Endothelial cell (in vitro differentiated cells): ENCODE data around the gene PUDP. TPM values are rescaled to one million over a fixed set of nuclear protein-coding genes. Genes with fewer than 3 reads are reported as not detected.

ENCODE experiments used
- DNase-seq: peaks from one replicate; pipeline ENCODE4 v3.0.0; 2021; ENCODE audit warnings: low spot score
- H3K27ac Mint-ChIP-seq: one replicate; pipeline ENCODE4 v1.8.0; 2021; ENCODE audit warnings: mixed read lengths, inconsistent platforms; ENCODE audit not compliant: unreplicated experiment
- H3K27me3 Mint-ChIP-seq: one replicate; pipeline ENCODE4 v1.8.0; 2021; ENCODE audit warnings: mild to moderate bottlenecking, moderate library complexity, mixed read lengths, inconsistent platforms; ENCODE audit not compliant: unreplicated experiment
- H3K36me3 Mint-ChIP-seq: one replicate; pipeline ENCODE4 v1.8.0; 2021; ENCODE audit warnings: mild to moderate bottlenecking, low read depth, mixed read lengths, inconsistent platforms; ENCODE audit not compliant: unreplicated experiment
- H3K4me1 Mint-ChIP-seq: one replicate; pipeline ENCODE4 v1.8.0; 2021; ENCODE audit warnings: mild to moderate bottlenecking, mixed read lengths, inconsistent platforms; ENCODE audit not compliant: unreplicated experiment
- H3K4me3 Mint-ChIP-seq: one replicate; pipeline ENCODE4 v1.8.0; 2021; ENCODE audit warnings: mild to moderate bottlenecking, mixed read lengths, inconsistent platforms; ENCODE audit not compliant: unreplicated experiment
- H3K9me3 Mint-ChIP-seq: one replicate; pipeline ENCODE4 v1.8.0; 2021; ENCODE audit warnings: mixed read lengths, inconsistent platforms; ENCODE audit not compliant: unreplicated experiment
- CTCF ChIP-seq: fragments of 200-600 bp; sonication (generic); IDR thresholded peaks from one replicate; pipeline ENCODE4 v1.5.0; 2021; ENCODE audit warnings: antibody characterized with exemption; ENCODE audit not compliant: unreplicated experiment
- total RNA-seq: library from RNA; stranded (reverse); fragmentation: NEBNext Ultra II Directional; extraction: Animal tissue kit (Norgen Biotek cat#: 25700); gene quantifications from one replicate; pipeline ENCODE4 v1.2.1, GENCODE V29; 2021; ENCODE audit not compliant: unreplicated experiment

The PUDP gene
- total RNA-seq, 1 donor from 2014 or later, result 45.0 TPM

- Mint-ChIP-seq H3K27ac (no peak overlapping the region), H3K36me3 (peaks cover 4% of the 10 kb centered on the region), H3K4me1 (no peaks in the 10 kb centered on the region), H3K27me3 (peaks cover 3% of the 10 kb centered on the region), H3K4me3 (no peak overlapping the region), H3K9me3 (no peaks in the 10 kb centered on the region)
- DNase-seq, result no peak
- no peak for TF ChIP-seq CTCF
These were observed 87.5 kb downstream of the PUDP start for GRCh38 chrX:7060444-7060843.

- Mint-ChIP-seq H3K4me3 (no peak overlapping the region), H3K27me3 (peaks cover 3% of the 10 kb centered on the region), H3K9me3 (no peaks in the 10 kb centered on the region), H3K27ac (no peak overlapping the region), H3K4me1 (no peaks in the 10 kb centered on the region), H3K36me3 (peaks cover 4% of the 10 kb centered on the region)
- no peak for DNase-seq
- TF ChIP-seq CTCF, result no peak
These were observed 88.1 kb downstream of the PUDP start for GRCh38 chrX:7059859-7060258.

- no peak for TF ChIP-seq CTCF
- Mint-ChIP-seq H3K4me3 (no peak overlapping the region), H3K4me1 (no peaks in the 10 kb centered on the region), H3K36me3 (peaks cover 4% of the 10 kb centered on the region), H3K9me3 (no peaks in the 10 kb centered on the region), H3K27ac (no peak overlapping the region), H3K27me3 (peaks cover 3% of the 10 kb centered on the region)
- DNase-seq, result no peak
These were observed 88.6 kb downstream of the PUDP start for GRCh38 chrX:7059214-7059838.

GRCh38 chrX:7055386-7056137 lies 92.4 kb downstream of the PUDP start:
- DNase-seq, result no peak
- Mint-ChIP-seq H3K36me3 (peaks cover 7% of the 10 kb centered on the region), H3K27me3 (peaks cover 3% of the 10 kb centered on the region), H3K4me3 (no peak overlapping the region), H3K9me3 (no peaks in the 10 kb centered on the region), H3K27ac (no peak overlapping the region), H3K4me1 (no peaks in the 10 kb centered on the region)
- TF ChIP-seq CTCF, result no peak
